ENCODE measurements around the gene EIF3L.

The EIF3L gene

DNA sequence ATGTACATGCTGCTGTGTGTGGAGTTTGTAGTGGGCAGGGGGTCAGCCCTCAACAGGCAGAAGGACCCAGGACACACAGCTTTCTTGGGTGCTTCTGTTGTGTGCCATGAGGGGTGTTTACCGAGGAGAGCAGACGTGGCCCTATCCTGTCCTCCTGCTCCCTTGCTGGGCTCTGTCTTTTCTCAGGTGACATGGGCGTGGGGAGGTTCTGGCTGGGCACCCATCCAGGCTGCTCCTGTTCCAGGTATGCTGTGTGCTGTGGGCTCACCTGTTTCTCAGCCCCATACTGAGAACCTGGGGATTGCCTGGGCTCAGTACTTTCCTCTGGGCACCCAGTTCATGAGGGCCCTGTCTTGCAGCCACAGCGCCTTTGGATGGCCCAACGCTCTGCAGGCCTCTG is 80.2 kb downstream of the EIF3L start:
- no peak for TF ChIP-seq CTCF (IDR thresholded peaks at IDR 0.05; ENCODE audit: low read length, missing control alignments)
- H3K4me3 ChIP-seq (replicated peaks; ENCODE audit: low read depth, low read length), result no peak overlapping the region
- DNase-seq (ENCODE audit: low read depth), result no peak

GRCh38 chr22:37930270-37930951 is 81.2 kb downstream of the EIF3L start:
- H3K4me3 ChIP-seq (replicated peaks; ENCODE audit: low read depth, low read length), result no peak overlapping the region
- TF ChIP-seq CTCF (IDR thresholded peaks at IDR 0.05; ENCODE audit: low read length, missing control alignments), result peak; percentile 52
- DNase-seq (ENCODE audit: low read depth), result peak; percentile 34

DNA sequence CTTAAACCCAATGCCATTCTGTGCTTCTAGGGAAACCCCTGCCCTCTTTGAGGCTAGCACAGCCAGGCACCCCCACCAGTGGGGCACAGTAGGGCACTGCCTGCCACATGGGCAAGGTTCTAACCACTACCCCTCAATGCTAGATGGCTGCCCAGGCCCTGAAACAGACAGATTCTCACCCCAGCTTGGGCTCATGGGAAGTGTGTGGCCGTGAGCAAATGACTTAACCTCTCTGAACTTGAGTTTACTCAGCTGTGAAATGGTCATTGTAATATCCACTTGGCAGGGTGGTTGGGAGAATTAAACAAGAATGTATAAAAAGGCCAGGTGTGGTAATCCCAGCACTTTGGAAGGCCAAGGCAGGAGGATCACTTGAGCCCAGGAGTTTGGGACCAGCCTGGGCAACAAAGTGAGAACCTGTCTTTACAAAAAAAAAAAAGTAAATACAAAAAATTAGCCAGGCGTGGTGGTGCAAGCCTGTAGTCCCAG is 81.8 kb downstream of the EIF3L start:
- DNase-seq (ENCODE audit: low read depth), result no peak
- TF ChIP-seq CTCF (IDR thresholded peaks at IDR 0.05; ENCODE audit: low read length, missing control alignments), result no peak
- no peak overlapping the region for H3K4me3 ChIP-seq (replicated peaks; ENCODE audit: low read depth, low read length)

GRCh38 chr22:37931893-37932389 is 82.7 kb downstream of the EIF3L start:
- H3K4me3 ChIP-seq (replicated peaks; ENCODE audit: low read depth, low read length), result no peak overlapping the region
- TF ChIP-seq CTCF (IDR thresholded peaks at IDR 0.05; ENCODE audit: low read length, missing control alignments), result no peak
- DNase-seq (ENCODE audit: low read depth), result no peak

- no peak overlapping the region for H3K4me3 ChIP-seq (replicated peaks; ENCODE audit: low read depth, low read length)
- no peak for TF ChIP-seq CTCF (IDR thresholded peaks at IDR 0.05; ENCODE audit: low read length, missing control alignments)
- DNase-seq (ENCODE audit: low read depth), result no peak
Observed at GRCh38 chr22:37932401-37932800, 83.2 kb downstream of the EIF3L start.

DNA sequence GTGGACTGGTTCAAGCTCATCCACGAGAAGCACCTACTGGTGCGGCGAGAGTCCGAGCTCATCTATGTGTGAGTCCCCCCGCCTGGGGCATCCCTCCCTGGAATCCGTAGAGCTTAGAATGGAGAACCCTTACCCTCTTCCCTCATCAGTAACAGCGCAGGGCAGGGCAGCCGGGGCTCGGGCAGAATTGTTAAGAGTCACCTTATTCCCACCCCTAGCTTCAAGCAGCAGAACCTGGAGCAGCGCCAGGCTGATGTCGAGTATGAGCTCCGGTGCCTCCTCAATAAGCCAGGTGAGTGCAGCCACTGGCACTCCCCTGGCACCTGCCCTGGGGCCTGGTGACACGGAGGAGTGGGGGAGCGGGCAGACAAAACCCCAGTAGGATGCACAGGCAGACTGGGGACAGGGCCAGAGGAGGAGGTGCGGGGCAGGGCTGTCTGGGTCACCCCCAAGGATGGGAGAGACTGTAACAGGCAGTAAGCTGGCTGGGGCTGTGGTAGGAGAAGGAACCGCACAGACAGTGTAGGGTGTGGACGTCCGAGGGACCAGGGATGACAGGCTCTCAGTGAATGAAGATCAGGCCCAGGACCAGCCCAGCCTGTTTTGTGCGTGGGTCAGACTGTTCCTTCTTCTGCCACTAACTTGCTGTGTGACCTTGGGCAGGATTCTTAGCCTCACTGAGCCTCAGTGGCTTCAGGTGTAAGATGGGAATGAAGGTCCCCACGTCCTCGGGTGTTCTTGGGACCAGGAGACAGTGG is 83.8 kb downstream of the EIF3L start:
- no peak overlapping the region for H3K4me3 ChIP-seq (replicated peaks; ENCODE audit: low read depth, low read length)
- no peak for DNase-seq (ENCODE audit: low read depth)
- no peak for TF ChIP-seq CTCF (IDR thresholded peaks at IDR 0.05; ENCODE audit: low read length, missing control alignments)
